Activated T-cell treated with anti-CD3 and anti-CD28 coated beads for 24 hours (primary cell): ENCODE results near the gene LRRC3.

Experiments
- DNase-seq: peaks from one replicate; pipeline ENCODE4 v3.0.0-alpha.2; 2020; ENCODE audit warnings: low read depth

Gene LRRC3

DNA sequence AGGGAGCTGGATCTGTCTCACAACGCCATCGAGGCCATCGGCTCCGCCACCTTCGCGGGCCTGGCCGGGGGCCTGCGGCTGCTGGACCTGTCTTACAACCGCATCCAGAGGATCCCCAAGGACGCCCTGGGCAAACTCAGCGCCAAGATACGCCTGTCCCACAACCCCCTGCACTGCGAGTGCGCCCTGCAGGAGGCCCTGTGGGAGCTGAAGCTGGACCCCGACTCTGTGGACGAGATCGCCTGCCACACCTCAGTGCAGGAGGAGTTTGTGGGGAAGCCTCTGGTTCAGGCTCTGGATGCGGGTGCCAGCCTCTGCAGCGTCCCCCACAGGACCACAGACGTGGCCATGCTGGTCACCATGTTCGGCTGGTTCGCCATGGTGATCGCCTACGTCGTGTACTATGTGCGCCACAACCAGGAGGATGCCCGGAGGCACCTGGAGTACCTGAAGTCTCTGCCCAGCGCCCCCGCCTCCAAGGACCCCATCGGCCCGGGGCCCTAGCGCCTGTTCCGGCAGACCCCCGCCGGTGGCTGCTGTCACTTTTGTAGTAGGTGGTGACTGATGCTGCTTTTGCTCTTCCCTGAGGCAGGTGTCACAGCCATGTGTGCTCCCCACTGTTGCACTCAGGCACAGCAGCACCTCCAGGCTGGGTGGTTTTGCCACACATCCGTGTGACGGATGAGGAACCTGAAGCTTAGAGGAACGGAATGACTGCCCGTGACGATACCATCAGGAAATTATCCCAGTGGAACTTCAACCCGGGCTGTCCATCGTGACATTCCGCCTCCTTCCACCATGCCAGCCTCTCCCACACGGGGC, 1.8 kb downstream of the LRRC3 start:
- no peak for DNase-seq

DNA sequence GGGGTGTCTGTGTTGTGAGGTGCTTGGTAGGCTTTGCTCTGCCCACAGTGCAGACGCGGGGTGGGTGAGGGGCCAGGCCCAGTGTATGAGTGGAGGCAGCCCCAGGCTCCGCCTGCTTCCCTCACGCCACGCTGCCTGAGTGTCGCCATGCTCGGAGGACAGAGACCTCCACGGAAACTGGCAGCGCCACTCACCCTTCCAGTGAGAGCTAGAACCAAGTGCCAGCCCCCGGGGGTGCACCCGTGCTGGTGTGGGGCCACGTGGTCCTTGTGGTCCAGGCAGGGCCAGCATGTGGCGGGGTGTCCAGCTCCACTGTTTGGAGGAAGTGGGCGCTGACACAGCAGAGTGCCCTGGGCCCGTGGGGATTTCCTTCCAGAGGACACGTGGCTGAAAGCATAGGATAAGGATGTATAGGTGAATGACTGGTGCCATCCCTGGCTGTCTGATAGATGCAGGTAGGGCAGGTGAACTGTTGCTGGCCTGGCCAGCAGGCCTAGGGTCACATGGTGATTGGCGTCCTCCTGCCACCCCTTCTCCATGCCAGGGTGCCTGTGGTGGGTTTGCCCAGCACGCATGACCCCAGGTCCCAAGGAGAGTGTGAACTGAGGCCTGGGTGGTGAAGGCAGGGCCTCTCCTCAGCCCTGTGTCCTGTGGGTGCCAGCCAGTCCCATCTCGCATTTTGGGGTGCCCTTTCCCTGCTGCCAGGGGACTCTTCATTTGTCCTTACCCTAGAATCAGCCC, 3.8 kb downstream of the LRRC3 start:
- no peak for DNase-seq

DNA sequence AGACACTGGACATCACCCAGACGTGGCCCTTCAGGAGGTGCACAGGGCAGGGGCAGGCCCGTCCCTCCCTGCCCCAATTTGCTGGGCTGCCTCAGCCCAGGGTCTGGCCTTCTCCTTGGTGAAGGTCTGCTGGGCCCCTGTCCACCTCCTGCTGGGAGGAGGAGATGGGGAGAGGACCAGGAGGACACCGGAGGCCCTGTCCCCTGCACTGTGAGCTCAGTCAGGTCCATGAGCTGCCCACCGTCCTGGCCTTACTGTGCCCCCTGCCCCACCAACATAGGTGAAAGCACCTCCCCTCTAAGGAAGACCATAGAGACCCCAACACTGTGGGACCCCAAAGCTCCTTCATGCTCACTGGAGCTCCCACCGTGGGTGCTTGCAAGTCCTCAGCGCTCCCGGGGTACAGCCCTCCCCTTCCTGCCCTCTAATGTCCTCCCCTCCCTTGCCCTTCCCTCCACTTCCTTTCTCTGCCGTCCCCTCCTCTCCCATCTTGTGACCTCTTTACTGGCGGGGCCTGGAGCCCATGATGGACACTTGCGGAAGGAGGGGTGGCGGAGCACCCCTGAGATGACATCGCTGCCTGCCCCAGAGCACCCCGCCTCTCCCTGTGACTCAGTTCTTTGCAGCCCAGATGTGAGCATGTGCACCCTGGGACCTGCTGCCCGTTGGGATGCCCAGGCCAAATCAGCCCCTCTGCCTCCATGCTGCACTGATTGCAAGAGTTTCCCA, 4.6 kb downstream of the LRRC3 start:
- DNase-seq, result no peak

DNA sequence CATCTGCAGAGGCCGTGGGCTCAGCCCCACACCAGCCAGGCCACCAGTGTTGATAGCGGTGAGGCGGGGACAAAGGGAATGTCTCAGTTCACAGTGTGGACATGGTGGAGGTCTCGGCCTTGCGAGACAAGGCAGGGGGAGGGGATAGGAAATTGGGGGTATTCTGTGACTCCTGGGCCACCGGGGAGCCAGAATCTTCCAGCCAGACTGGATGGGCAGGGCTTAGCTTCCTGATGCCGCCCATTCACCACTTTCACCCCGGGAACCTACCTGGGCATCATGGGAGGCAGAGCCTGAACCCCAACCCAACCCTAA, 5.1 kb downstream of the LRRC3 start:
- no peak for DNase-seq

DNA sequence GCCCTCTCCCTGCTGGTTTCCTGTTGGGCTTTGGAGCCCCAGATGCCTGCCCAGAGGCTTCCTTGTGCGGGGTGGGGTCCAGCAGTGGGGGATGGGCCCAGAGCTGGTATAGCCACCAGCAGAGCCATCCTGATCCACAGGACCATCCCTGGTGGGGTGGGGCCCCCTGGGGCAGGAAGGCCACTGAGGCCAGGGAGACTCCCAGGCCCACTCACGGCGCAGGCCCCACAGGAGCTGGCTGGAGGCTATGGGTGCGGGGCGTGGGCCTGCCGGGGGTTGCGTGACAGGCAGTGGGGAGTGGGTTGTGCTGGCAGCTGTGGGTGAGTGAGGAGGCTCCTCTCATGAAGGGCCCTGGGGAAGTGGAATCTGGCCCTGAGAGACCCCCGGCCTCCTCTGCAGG, 5.7 kb downstream of the LRRC3 start:
- DNase-seq, result no peak

DNA sequence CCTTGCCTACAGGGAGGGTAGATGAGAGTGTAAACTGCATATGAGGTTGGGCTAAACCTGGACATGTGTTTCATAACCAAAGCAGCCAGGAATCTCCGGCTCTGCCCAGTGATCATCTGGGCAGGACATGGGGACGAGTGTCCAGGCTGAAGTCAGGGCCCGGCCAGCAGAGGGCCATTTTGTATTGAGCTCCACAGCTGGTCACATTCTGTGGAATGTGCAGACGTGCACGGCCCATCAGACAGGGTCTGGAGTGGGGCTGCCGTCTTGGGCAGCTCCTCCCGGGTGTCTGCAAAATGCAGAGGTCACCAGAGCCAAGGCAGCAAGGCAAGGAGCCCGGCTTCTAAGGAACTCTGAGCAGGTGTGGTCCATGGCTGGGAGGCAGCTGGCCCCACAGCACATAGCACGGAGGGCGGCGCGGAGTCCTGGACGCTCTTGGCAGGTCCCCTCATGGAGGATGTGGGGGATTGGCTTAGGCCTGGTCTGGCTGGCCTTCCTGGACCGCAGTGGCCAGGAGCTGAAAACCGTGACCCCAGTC, 6.2 kb downstream of the LRRC3 start:
- DNase-seq, result no peak

DNA sequence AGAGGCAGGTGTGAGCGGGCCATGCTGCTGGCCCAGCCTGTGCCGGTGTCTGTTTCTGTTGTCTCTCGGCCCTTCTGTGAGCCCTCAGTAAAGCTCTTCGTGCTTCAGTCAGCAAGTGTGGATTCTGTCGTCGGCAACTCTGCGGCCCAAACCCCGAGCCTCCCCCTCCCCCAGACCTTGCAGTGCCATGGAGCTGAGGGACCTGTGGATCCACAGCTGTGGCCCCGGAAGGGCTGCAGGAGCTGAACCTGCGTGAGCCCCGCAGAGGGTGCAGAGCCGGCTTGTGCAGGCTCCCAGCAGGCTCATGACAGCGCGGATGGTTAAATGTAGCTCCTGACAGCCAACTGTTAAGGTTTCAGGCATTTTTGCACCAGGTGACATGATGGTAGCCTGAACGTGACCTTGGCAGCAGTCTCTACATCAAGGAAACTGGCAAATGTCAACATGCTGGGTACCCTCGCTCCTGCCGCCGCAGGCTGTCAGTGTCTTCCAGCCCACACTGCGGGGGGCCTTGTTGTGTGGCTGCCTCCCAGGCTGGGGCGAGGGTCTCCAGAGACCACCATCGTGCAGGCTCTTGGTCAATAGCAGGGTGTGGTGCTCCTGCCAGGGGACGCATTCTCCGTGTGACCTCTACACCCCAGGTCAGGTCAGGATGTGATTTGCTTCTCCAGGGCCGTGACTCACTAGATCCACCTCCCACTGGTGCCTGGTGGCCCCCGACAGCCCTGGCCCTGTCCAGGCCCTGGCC, 7.0 kb downstream of the LRRC3 start:
- no peak for DNase-seq

DNA sequence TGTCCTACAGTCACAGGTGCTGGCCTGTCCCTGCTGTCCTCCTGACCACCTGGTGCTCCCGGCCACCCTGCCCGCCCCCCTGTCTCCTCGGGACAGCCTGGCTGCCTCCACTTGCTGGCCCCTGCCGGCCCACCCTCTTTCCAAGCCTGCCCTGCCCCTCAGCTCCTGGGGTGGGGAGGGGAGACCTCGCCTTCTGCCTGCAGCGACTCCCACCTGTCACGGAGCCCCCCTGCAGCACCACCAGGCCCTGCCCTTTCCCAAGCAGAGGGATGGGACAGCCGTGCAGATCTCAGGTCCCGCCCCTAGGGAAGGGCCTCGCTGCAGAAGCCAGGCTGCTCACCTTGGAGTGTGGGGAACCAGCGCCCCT, 7.5 kb downstream of the LRRC3 start:
- no peak for DNase-seq

DNA sequence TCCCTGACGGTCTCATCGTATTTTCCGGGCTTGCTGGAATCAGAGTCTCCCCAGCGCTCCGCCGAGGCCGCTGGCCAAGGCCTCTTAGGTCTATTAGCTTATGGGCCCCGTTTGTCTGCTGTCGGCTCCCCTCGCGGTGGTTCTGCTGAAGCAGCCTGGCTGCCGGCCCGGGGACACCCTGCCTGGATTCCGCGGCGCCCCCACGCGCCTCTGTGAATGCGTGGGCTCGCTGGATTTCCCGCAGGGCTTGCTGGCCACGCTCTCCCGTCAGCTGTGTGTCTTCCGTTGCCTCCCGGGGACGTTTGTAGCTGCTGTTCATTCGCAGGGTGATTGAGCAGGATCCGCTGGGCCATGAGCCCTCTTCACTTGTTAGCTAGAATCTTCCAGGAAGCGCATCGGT, 8.4 kb downstream of the LRRC3 start:
- no peak for DNase-seq

DNA sequence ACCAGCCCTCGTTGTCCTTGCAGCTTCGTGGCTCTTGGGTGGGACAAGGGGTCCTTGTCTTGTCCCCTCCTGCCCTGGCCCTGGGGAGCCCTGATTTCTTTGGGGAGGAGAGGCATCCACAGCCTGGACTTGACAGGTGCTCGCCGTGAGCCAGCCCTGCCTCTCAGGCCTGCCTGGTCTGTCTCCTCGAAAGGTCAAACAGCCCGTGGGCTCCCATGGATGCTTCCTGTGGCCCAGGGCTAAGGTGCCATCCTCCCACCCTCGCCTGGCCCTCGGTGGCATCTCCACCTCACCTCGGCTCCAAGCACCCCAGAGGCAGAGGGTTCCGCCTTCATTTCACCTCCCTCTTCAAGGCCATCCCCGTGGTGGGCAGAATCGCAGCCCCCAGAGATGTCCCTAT, 9.0 kb downstream of the LRRC3 start:
- no peak for DNase-seq

DNA sequence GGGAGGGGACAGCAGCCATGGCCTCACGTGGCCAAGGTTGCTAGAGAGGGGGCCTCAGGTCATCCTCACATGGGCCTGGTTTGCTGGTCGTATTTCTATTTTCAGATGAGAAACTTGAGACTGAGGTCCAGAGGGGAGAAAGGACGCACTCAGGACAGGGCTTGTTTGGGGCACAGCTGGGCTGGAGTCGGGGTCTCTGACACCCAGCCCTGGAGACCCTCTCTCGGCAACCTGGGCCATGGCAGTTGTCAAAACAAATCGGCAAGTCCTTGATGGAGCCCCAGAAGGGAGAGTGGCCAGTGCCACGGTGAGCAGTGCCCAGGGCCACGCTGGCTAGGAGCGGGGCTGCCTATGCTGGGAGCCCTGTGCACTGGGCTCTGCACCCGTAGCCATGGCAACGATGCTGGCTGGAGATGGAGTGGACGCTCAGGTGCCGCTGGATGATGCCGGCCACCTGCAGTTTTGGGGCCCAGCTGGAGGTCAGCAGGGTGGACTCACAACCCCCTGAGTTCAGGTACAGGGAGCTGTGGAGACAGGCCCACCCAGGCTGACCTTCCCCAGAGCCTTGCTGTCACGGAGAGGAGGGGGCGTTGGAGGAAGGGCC, 11.1 kb downstream of the LRRC3 start:
- DNase-seq, result no peak

DNA sequence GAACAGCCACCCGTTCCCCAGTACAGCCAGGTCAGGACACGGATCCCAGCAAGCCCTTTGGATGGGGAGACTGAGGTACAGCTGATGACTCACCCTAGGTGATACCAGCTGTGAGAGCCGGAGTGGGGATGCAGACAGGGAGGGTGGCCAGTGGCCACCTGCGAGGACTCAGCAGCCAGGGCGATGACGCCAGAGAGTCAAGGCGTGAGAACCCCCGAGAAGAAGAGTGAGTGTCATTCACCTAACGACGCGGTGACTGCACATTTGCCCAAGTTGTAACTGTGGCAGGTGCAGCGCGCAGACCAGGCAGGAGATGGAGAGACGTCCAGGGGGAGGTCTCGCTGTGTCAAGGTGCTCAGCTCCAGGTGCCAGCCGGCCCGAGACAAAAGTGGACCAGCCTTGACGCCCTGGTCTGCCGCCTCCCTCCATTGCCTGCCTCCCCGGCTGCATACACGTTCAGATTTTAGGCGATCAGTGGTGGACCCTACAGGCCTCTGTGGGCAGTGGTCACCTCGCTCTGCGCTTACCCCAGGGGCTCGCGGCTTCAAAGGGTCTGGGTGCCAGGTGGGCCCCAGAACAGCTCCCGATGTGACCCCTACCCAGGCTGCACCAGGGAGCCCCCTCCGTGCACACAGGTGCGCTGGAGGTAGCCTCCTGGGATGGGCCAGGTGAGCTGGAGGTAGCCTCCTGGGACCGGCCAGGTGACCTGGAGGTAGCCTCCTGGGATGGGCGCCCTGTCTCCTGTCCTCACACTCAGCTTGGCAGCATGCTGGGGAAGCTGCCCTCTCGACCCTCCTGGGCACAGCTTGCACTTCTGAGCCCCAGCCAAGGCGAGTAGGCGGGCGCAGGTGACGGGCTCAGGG, 11.9 kb downstream of the LRRC3 start:
- no peak for DNase-seq

DNA sequence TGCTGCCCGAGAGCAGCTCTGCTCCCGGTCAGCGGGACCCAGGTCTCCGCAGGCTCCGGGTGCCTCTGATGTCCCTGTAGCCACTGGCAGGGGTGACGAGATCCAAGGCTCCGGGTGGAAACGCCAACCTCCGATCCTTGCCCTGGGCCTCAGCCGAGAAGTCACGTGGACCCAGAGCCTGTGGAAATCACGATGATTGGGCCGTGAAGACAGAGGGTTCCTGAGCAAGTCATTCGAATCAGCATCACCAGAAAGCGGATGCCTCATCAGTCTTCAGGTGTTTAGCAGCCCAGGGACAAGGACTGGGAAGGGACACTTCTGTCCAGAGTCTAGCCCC, 12.5 kb downstream of the LRRC3 start:
- no peak for DNase-seq

DNA sequence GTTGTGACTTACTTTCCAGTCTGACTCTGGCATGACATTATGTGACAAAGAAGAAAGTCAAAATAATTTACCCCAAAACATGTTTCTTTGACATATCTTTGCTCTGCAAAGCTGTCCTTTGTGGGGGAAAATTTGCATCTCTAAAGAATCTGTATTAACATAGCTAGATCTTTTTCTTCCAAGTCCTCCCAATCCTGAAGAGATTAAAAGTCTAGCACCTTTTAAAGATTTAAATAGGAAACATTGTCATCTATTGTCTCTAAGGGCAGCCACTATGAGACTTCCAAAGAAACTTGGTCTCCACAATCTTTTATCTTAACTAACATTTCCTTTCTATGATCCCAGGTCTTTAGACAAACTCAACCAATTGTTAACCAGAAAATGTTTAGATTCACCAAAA, 16.0 kb downstream of the LRRC3 start:
- no peak for DNase-seq

DNA sequence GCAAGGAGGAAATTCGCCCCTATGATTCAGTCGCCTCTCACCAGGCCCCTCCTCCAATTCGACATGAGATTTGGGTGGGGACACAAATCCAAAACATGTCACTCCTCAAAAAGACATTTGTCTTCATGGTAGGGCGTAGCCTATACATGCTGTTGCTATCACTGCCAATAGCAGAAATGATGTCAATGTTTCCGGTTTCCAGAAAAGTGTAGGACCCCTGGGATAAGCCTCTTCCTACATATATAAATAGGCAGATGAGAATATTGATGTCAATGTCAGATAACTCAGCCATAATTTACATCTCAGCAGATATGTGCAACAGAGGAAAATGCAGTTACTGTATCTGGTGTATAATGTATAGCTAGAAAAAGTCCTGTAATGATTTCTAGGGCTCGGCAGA, 16.7 kb downstream of the LRRC3 start:
- no peak for DNase-seq

DNA sequence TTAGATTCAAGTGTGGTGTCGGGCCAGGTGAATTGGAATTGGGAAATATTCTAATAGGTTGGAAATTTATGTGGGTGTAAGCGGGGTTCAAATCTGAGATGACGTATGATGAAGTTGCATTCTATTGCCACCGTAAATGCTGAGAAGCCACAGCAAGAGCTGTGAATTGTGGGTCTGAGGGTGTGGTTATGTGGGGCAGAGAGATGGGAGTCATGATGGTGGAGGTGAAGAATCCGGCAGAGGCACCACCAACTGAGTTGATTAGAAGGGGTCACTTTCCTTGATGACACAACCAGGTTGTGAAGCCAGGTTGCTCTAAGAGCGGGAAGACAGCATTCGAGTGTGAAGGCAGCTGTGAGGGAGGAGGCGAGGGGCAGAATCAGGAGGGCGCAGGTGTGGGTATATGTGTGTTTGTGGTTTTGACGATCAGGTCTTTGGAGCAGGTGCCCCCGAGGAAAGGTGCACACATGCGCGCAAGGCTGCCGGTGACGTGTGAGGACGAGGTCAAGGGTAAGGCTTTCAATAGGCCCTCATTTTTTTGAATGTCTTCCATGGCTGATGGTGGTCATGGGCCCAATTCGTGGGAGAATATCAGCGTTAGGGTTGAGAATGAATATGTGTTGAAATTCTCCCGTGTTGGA, 18.7 kb downstream of the LRRC3 start:
- DNase-seq, result no peak

DNA sequence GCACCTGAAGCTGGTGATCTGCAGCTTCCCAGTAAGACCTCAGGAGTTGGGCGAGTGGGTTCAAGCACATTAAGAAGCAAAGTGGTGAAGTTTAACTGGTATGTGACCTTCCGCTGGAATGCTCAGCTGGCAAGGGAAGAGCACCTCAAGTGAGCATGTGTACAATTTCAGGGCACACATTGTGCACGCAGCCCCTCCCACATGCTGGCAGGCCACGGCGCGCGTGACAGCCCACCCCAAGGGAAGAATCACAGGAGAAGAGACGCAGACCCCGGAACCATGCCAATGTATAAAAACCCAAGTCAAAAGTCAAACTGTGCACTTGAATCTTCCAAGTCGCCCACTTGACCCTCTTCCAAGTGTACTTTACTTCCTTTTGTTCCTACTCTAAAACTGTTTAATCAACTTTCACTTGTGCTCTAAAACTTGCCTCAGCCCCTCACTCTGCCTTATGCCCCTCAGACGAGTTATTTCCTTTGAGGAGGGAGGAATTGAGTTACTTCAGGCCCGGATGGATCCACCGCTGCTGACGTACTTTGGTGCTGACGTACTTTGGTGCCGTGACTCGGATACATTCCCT, 20.0 kb downstream of the LRRC3 start:
- DNase-seq, result no peak

DNA sequence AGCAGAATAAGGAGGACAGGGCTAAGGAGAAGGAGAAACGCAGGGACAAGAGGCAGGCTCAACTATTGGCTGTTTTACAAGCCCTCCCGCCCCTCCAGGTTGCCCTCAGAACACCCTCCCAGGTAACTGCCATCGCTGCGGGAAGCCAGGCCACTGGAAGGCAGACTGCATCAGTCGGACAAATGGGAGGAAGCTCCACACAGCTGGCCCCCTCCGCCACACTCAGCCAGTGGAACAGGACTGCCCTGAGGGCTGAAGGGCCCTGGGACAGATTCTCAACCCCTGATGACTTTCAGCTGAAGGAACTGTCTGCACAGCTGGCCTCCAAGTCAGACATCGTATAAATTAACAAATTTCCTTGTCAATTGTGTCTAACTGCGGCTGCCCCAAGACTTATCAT, 21.8 kb downstream of the LRRC3 start:
- no peak for DNase-seq

DNA sequence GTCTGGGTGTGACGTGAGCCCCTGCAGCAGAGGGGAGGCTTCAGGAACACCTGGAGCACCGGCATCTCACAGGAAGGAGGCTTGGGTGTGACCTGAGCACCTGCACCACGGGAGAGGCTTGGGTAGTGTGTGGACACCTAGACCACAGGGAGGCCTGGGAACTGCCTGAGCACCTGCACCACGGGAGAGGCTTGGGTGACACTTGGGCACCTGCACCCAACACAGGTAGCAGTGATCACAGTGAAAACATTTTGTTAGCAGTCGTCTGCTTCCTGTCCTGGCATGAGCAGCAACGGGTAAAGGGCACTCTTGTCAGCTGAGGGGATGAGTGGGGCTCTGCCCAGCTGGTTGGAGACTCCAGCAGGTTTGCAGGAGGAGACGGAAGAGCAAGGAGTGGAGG, 22.4 kb downstream of the LRRC3 start:
- DNase-seq, result no peak

DNA sequence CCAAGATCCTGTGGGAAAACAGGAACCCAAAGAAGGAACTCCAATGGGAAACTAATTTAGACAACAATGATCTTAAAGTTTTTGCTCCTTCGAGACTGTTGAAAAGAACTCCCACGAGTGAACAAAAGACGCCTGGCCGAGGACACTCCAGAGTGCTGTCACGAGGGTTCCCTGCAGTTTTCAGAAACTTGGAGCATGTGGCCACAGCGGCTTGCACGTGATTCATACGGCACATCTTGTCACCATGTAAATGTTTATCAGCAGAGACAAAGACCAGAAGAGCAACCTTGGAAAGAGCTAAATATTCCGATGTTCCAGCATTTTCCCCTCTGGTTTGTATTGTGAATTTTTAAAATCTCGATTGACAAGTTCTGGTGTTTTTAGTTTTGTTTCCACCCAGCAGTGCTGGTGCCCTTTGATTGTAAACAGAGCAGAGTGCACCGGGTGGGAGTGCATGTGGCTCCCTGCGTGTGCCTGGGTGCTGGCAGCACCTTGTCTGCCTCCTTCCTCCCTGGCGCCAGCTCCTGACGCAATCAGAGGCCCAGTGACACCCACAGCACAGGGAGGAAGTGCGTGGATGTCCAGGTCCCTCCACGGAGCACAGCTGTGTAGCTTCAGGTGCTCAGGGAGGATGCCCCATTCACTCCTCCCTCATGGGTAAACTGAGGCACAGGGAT, 23.0 kb downstream of the LRRC3 start:
- no peak for DNase-seq
